Activated T-cell treated with anti-CD3 and anti-CD28 coated beads, Interleukin-2, amount 50 U/mL, for 24 hours (primary cell): ENCODE results near the gene NLK.
A peak's percentile ranks its signal among the peaks of the same experiment; 100 is the strongest.

Source experiments
- DNase-seq: peaks from one replicate; pipeline ENCODE4 v3.0.0-alpha.2; 2020
- H3K27ac Mint-ChIP-seq: 2 replicates; pipeline ENCODE4 v1.8.0; 2020; ENCODE audit warnings: mild to moderate bottlenecking, mixed read lengths
- H3K27me3 Mint-ChIP-seq: 2 replicates; pipeline ENCODE4 v1.8.0; 2020; ENCODE audit warnings: mixed read lengths
- H3K36me3 Mint-ChIP-seq: 2 replicates; pipeline ENCODE4 v1.8.0; 2020; ENCODE audit warnings: low read depth, mixed read lengths
- H3K4me1 Mint-ChIP-seq: 2 replicates; pipeline ENCODE4 v1.8.0; 2020; ENCODE audit warnings: low read depth, mixed read lengths
- H3K4me3 Mint-ChIP-seq: 2 replicates; pipeline ENCODE4 v1.8.0; 2020; ENCODE audit warnings: mild to moderate bottlenecking, moderate library complexity, mixed read lengths
- H3K9me3 Mint-ChIP-seq: 2 replicates; pipeline ENCODE4 v1.8.0; 2020; ENCODE audit warnings: mixed read lengths

NLK gene

DNA sequence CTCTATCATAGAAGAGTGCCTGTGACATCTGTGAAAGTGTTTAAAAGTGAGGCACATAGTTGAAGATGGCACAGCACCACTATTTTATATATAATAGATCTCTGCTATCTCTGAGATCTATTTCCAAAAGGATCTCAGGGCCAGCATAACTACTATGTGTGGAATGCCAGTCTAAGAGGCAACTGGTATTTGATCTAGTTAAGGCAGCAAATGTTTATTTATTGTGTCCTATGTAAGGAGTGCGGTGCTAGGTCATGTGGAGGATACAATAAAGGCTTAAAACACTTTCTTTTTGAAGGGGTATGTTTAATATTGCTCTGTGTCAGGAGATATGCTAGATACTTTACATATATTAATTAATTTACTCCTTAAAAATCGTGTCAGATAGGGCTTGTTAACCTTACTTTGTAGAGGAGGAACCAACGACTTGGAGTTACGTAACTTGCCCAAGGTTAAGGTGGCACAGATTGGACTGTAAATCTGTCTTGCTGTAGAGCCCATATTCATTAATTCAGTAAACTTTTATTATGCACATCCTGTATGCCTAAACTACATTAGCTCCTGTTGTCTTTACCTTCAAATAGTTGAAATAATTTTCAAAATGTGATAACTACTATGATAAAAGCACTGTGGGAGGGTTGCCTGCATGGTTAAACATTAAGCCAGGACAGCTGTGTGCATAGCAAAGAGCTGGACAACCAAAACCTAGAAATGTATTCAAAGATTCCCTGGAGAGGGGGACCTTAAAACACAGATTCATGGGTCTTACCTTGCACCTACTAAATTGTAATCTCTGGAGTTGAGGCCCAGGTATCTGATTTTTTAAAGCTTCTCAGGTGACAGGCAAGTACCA lies 83.3 kb downstream of the NLK start:
- Mint-ChIP-seq H3K4me3 (no peak overlapping the region), H3K9me3 (no peaks in the 10 kb centered on the region), H3K27ac (no peak overlapping the region), H3K4me1 (no peaks in the 10 kb centered on the region), H3K27me3 (no peaks in the 10 kb centered on the region), H3K36me3 (peaks cover 45% of the 10 kb centered on the region)
- DNase-seq = no peak

DNA sequence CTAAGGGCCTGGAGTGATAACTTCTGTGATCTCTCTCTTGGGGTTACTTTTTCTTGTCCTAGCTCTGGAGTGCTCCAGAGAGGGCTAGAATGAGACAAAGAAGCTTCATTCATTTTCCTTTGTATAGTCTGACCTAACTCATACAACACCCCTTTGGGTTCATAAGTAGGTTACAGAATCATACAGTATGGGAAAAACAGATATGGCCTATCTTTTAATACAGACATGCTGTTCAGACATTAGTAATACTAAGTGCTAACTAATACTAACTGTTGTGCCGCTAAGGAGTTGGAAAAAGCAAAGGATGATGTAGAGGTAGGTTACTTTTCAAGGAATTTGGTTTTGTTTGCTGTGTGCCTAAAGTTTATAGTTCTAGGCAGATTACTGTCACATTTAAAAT lies 84.7 kb downstream of the NLK start:
- Mint-ChIP-seq H3K4me3 (no peak overlapping the region), H3K4me1 (no peaks in the 10 kb centered on the region), H3K27me3 (no peaks in the 10 kb centered on the region), H3K27ac (no peak overlapping the region), H3K36me3 (peaks cover 50% of the 10 kb centered on the region), H3K9me3 (no peaks in the 10 kb centered on the region)
- DNase-seq = no peak

DNA sequence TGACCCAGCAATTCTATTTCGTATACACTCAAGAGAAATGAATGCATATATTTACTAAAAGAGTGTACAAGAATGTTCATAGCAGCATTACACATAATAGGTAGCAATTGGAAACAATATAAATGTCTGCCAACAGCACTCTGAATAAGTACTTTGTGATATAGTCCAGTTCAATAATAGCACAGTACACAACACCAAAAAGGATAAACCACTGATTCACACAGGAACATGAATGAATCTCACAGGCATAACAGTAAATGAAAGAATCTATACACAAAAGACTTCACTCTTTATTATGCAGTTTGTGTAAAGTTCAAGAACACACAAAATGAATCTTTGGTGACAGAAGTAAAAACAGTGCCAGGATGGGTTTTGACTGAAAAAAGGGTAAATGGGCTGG lies 86.3 kb downstream of the NLK start:
- Mint-ChIP-seq H3K4me3 (no peak overlapping the region), H3K36me3 (peaks cover 51% of the 10 kb centered on the region)

DNA sequence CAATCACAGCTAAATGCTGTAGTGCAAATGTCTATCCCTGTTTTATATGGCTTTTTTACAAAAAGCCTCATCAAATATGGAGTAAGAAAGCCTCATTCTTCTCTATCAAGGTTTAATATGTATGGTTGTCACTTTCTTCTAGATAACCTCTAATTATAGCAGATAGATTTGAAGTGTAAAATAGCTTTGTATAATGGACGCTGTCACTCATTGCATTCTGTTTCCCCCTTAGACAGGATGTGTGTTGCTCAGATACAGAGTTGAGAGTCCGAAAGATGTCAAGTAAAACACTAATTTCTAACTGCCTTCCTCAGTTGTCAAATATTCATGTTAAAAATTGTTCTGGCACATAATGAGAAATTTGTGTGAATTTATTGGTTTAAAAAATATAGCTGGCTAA lies 88.0 kb downstream of the NLK start:
- no peak for DNase-seq
- peaks cover 12% of the 10 kb centered on the region for H3K4me1 Mint-ChIP-seq
- no peaks in the 10 kb centered on the region for H3K27me3 Mint-ChIP-seq
- peaks cover 45% of the 10 kb centered on the region for H3K36me3 Mint-ChIP-seq
- H3K4me3 Mint-ChIP-seq = no peak overlapping the region
- H3K27ac Mint-ChIP-seq = no peak overlapping the region
- H3K9me3 Mint-ChIP-seq = no peaks in the 10 kb centered on the region

More for the DNA sequence above, 86.3 kb downstream of the NLK start:
- Mint-ChIP-seq H3K4me1 (peaks cover 12% of the 10 kb centered on the region), H3K27me3 (no peaks in the 10 kb centered on the region), H3K27ac (no peak overlapping the region), H3K9me3 (no peaks in the 10 kb centered on the region)
- DNase-seq = no peak

DNA sequence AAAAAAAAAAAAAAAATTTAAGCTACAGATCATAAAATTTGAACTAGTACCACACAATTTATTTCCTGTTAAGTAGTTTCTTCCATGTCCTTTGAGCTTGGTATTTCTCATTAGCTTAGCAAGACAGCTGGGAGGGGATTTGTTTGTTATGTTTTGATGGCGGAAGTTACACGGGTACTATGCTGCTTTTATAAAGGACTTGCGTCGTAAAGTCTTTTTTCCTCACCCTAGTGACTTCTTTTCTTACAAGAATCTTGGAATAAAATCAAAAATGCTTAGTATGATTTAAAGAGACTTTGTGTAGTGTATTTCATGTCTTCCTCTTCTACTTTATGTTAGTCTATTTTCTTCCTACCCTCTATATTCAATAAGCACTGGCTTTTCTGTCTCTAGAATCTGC lies 89.1 kb downstream of the NLK start:
- no peak for DNase-seq
- Mint-ChIP-seq H3K27ac (no peak overlapping the region), H3K27me3 (no peaks in the 10 kb centered on the region), H3K9me3 (no peaks in the 10 kb centered on the region), H3K4me1 (peaks cover 12% of the 10 kb centered on the region), H3K36me3 (peaks cover 46% of the 10 kb centered on the region), H3K4me3 (no peak overlapping the region)

DNA sequence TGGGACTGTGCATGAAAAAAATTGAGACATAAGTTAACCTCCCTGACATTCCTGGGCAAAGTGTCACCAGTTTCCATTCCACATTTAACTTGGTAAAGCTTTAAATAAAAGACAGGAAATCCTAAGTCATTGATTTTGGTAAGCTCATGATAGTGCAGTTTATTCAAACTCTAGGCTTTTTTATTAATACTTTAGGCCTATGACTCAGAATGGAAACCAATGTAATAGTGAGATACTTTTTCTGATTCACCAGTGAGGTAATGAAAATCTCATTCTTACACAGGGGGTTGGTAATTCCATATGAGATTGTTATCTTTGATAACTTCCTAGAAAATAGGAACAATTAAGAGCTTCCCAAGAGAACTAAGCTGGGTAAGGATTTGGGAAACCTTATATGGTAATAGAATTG lies 91.1 kb downstream of the NLK start:
- no peaks in the 10 kb centered on the region for H3K9me3 Mint-ChIP-seq
- H3K4me3 Mint-ChIP-seq = no peak overlapping the region
- no peak for DNase-seq
- peaks cover 12% of the 10 kb centered on the region for H3K4me1 Mint-ChIP-seq
- H3K27ac Mint-ChIP-seq = peak overlapping the region; percentile 79
- no peaks in the 10 kb centered on the region for H3K27me3 Mint-ChIP-seq
- peaks cover 36% of the 10 kb centered on the region for H3K36me3 Mint-ChIP-seq

DNA sequence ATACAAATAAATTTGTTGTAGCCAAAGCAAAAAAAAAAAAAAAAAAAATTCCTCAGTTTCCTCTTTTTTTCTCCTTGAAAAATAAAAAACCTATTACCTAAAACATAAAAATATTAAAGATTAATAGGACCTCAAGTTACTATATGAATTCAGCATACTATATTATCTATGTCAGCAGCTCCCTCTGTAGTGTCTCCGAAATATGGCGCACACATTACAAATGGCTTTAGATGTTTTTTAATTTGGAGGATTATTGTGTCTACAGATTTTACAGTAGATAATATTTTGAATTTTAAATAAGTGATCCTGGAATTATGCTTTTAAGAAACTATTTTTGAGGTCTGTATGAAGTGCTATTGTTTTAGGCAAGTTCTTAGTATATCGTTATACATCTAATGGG lies 94.4 kb downstream of the NLK start:
- H3K36me3 Mint-ChIP-seq = peaks cover 32% of the 10 kb centered on the region
- DNase-seq = no peak
- H3K27ac Mint-ChIP-seq = no peak overlapping the region
- no peaks in the 10 kb centered on the region for H3K27me3 Mint-ChIP-seq
- peaks cover 12% of the 10 kb centered on the region for H3K4me1 Mint-ChIP-seq
- H3K9me3 Mint-ChIP-seq = no peaks in the 10 kb centered on the region
- no peak overlapping the region for H3K4me3 Mint-ChIP-seq

DNA sequence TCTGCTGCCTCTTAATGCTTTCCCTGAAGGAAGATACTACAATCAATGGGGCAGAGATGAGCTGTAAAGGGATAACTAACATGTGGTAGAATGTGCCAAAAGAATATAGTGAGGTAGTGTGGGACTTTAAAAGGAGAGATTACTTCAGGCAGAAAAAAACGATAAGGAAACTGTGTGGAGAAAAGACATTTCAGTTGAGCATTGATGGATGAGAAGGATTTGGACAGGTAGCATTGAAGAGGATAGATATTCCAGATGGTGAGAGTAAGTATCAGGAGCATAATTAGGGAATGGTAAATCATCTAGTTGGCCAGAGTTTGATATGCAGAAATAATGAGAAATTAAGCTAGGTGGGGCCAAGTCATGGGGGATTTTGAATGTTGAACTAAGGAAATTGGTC lies 97.3 kb downstream of the NLK start:
- H3K27ac Mint-ChIP-seq = no peak overlapping the region
- no peak for DNase-seq
- no peaks in the 10 kb centered on the region for H3K9me3 Mint-ChIP-seq
- H3K36me3 Mint-ChIP-seq = peaks cover 31% of the 10 kb centered on the region
- H3K4me1 Mint-ChIP-seq = no peaks in the 10 kb centered on the region
- H3K27me3 Mint-ChIP-seq = no peaks in the 10 kb centered on the region
- no peak overlapping the region for H3K4me3 Mint-ChIP-seq

DNA sequence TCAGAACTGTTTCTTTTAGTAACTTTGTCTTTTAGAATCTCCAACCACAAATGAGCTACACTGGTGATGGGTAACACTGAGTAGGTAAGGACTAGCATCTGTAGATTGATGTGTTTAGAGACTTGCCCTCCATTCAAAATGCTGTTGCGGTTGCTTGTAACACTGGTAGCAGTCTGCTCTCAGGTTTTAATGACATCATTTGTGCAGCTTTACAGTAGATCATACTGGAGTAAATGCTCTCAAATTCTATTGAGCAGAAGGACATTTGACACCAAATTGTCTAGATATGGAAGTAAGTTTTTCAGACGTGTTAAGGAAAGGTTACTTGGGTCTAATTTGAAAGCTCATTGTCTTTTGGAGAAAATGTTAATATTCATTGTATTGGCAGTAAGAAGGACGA lies 98.8 kb downstream of the NLK start:
- H3K36me3 Mint-ChIP-seq = peaks cover 21% of the 10 kb centered on the region
- no peaks in the 10 kb centered on the region for H3K4me1 Mint-ChIP-seq
- no peak for DNase-seq
- no peaks in the 10 kb centered on the region for H3K27me3 Mint-ChIP-seq
- no peaks in the 10 kb centered on the region for H3K9me3 Mint-ChIP-seq
- H3K27ac Mint-ChIP-seq = no peak overlapping the region
- H3K4me3 Mint-ChIP-seq = no peak overlapping the region

DNA sequence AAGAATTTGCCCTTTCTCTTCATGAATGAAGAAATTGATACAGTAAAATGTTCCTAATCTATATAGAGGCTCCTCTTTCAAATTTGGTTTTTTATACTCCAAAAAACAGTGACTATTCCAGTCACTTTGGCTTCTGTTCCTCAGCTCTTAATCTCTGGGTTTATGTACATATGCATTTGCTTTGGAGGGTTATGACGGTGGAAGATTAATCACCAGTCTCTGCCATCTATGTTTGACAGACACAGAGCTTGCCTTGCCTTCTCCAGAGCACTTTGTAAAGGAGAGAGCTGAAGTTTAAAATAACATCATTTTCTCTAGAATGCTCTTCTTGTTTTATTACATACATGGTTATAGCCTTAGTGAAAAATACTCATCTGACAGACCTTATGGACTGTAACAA lies 99.3 kb downstream of the NLK start:
- Mint-ChIP-seq H3K4me1 (no peaks in the 10 kb centered on the region), H3K4me3 (no peak overlapping the region), H3K27ac (no peak overlapping the region), H3K36me3 (peaks cover 21% of the 10 kb centered on the region), H3K9me3 (no peaks in the 10 kb centered on the region), H3K27me3 (no peaks in the 10 kb centered on the region)
- DNase-seq = no peak

DNA sequence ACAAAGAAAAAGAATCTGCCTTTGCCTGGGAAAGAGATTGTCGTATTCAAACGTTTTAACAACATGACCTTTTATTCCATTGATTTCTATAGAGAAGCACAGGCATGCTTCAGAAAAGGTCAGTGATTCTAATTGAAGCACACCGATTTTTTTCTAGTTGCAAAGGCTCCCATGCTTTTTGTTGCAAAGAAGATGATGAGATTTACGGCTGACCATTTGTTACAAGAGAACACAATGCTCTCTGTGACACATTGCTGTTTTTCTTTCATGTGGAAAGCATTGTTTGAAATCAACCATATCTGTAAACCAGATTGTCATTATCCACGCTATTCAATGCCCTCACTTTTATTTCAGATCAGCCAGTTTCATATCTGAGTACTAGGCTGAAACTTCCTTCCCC lies 99.8 kb downstream of the NLK start:
- H3K36me3 Mint-ChIP-seq = peaks cover 21% of the 10 kb centered on the region
- no peaks in the 10 kb centered on the region for H3K27me3 Mint-ChIP-seq
- H3K27ac Mint-ChIP-seq = no peak overlapping the region
- H3K4me1 Mint-ChIP-seq = no peaks in the 10 kb centered on the region
- no peak overlapping the region for H3K4me3 Mint-ChIP-seq
- no peaks in the 10 kb centered on the region for H3K9me3 Mint-ChIP-seq
- no peak for DNase-seq

DNA sequence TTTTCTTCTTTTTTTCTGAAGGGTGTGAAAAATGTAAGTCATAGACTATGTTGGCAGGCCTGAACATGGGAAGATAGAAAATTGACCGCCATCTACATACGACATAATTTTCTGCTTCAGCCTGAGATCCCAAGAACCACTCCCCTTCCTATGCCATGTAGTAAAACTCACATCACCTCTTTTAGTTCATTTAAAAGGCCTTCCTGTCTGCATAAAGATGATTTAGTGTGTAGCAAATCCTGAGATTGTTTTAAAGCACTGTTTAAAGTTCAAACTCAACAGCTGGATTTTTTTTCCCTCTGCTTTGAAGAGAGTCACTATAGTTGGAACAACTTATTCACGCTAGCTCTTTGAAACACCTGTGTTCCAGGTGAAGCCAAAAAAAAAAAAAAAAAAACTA lies 101.5 kb downstream of the NLK start:
- H3K36me3 Mint-ChIP-seq = peaks cover 21% of the 10 kb centered on the region

DNA sequence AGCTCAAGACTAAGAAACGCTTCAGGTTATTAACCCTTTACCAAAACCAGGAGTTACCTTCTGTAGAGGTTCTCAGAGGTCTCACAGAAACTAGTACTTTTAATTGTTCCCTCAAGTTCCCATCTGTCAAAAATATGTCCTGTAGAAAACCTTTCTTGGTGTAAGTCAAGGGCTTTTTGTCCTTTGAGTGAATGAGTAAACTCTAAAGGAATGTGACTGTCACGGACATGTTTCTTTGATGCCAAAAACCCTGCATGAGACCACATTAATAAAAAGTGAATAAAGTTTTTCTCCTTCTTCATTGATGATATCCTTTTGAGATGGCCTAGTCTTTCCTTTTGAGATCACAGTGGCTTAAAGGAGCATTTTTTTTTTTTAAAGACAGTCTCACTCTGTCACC lies 102.9 kb downstream of the NLK start:
- no peak overlapping the region for H3K4me3 Mint-ChIP-seq
- DNase-seq = no peak
- no peak overlapping the region for H3K27ac Mint-ChIP-seq
- H3K4me1 Mint-ChIP-seq = no peaks in the 10 kb centered on the region
- H3K9me3 Mint-ChIP-seq = no peaks in the 10 kb centered on the region
- no peaks in the 10 kb centered on the region for H3K27me3 Mint-ChIP-seq
- peaks cover 21% of the 10 kb centered on the region for H3K36me3 Mint-ChIP-seq

More for the DNA sequence above, 101.5 kb downstream of the NLK start:
- H3K27me3 Mint-ChIP-seq = no peaks in the 10 kb centered on the region
- H3K27ac Mint-ChIP-seq = no peak overlapping the region
- no peak for DNase-seq
- no peaks in the 10 kb centered on the region for H3K9me3 Mint-ChIP-seq
- H3K4me3 Mint-ChIP-seq = no peak overlapping the region
- H3K4me1 Mint-ChIP-seq = no peaks in the 10 kb centered on the region

DNA sequence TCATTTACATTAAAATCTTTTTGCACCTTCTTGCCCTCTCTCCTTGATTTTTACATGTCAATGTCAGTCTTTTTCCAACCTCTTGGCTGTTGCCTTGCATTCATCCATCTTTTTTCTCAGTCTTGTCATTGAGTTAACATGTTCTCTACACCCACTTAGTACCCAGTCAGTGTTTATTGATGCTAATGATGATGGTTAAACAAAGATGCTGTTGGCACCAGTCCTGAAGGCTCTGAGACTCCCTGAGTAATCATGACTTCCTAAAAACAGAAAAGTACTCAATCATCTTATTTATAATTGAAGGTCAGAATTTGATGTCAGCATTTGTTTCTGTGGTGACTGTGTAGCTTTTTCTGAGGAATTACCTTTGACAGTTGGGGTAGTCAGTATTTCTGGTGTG lies 104.5 kb downstream of the NLK start:
- H3K27ac Mint-ChIP-seq = no peak overlapping the region
- H3K27me3 Mint-ChIP-seq = no peaks in the 10 kb centered on the region
- peaks cover 21% of the 10 kb centered on the region for H3K36me3 Mint-ChIP-seq
- no peak overlapping the region for H3K4me3 Mint-ChIP-seq
- H3K4me1 Mint-ChIP-seq = no peaks in the 10 kb centered on the region
- no peaks in the 10 kb centered on the region for H3K9me3 Mint-ChIP-seq
- no peak for DNase-seq

DNA sequence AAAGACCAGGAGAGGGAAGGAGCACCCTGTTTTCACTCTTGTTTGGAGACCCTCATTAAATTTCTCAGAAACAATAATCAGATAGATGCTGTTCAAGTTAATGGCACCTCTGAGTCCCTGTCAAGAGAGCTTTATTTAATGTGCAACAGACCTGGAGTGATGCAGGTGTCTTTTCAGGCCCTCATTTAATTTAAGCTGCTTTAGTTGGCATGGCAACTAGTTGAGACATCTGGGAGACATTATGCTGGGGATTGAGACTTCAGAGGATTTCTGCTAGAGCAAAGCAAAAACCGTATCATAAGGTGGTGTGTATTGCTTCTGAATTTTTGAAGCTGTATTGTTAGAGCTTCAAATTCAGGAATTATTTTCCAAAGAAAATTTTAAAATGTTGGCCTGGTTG lies 108.5 kb downstream of the NLK start:
- Mint-ChIP-seq H3K27me3 (no peaks in the 10 kb centered on the region), H3K4me1 (no peaks in the 10 kb centered on the region), H3K27ac (no peak overlapping the region), H3K4me3 (no peak overlapping the region), H3K9me3 (no peaks in the 10 kb centered on the region), H3K36me3 (peaks cover 6% of the 10 kb centered on the region)
- DNase-seq = no peak

DNA sequence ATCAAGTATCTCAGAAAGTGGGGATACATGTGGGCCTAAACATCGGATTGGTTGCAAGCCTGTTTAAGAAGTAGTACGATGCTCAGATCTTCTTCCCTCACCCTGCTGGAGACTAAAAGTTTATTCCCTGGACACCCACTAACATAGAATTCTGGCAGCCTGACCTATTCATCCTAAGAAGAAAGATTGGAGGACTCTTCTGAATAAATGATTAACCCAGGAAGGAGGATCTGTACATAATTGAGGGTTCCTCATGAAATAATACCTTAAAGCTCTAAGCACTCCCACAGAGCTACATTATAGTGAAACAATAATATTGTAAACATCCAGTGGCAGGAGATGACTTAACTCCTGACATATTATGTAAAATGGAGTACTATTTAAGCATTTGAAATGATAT lies 111.7 kb downstream of the NLK start:
- Mint-ChIP-seq H3K36me3 (peaks cover 6% of the 10 kb centered on the region), H3K27ac (no peak overlapping the region), H3K4me1 (no peaks in the 10 kb centered on the region), H3K4me3 (no peak overlapping the region), H3K27me3 (no peaks in the 10 kb centered on the region), H3K9me3 (no peaks in the 10 kb centered on the region)
- DNase-seq = no peak
